Endodermal cell (in vitro differentiated cells): ENCODE measurements around the gene BBOF1. TPM values are rescaled to one million over a fixed set of nuclear protein-coding genes. Genes with fewer than 3 reads are reported as not detected.

Experiments
- DNase-seq: peaks from one replicate; pipeline ENCODE4 v3.0.0-alpha.2; 2017
- H3K27ac ChIP-seq: 2 replicates; pipeline ENCODE4 v1.5.1; 2013; ENCODE audit warnings: mild to moderate bottlenecking, low read depth, low read length, moderate library complexity
- H3K27me3 ChIP-seq: 2 replicates; pipeline ENCODE4 v1.6.1; 2013; ENCODE audit warnings: mild to moderate bottlenecking, low read length, moderate library complexity; ENCODE audit not compliant: insufficient read depth, control insufficient read depth, poor library complexity, severe bottlenecking
- H3K36me3 ChIP-seq: 2 replicates; pipeline ENCODE4 v1.7.0; 2013; ENCODE audit warnings: mild to moderate bottlenecking, low read length, moderate library complexity; ENCODE audit not compliant: control insufficient read depth, insufficient read depth
- H3K4me1 ChIP-seq: one replicate; pipeline ENCODE4 v1.7.0; 2013; ENCODE audit warnings: low read length; ENCODE audit not compliant: control insufficient read depth, insufficient read depth
- H3K4me3 ChIP-seq: 2 replicates; pipeline ENCODE4 v1.5.1; 2013; ENCODE audit warnings: mild to moderate bottlenecking, low read length, moderate library complexity
- H3K9ac ChIP-seq: 2 replicates; pipeline ENCODE4 v1.6.1; 2013; ENCODE audit warnings: mild to moderate bottlenecking, low read length, moderate library complexity; ENCODE audit not compliant: poor library complexity, severe bottlenecking; ENCODE audit errors: extremely low read depth
- H3K9me3 ChIP-seq: 2 replicates; pipeline ENCODE4 v1.6.1; 2013; ENCODE audit warnings: mild to moderate bottlenecking, low read length, moderate library complexity; ENCODE audit not compliant: control insufficient read depth
- H3K27ac Mint-ChIP-seq: 2 replicates; pipeline ENCODE4 v1.8.0; 2020; ENCODE audit warnings: mixed read lengths
- H3K27me3 Mint-ChIP-seq: 2 replicates; pipeline ENCODE4 v1.8.0; 2021; ENCODE audit warnings: mild to moderate bottlenecking, mixed read lengths; ENCODE audit not compliant: insufficient read depth
- H3K36me3 Mint-ChIP-seq: 2 replicates; pipeline ENCODE4 v1.8.0; 2020; ENCODE audit warnings: low read depth, mixed read lengths
- H3K4me1 Mint-ChIP-seq: 2 replicates; pipeline ENCODE4 v1.8.0; 2020; ENCODE audit warnings: mixed read lengths
- H3K4me3 Mint-ChIP-seq: 2 replicates; pipeline ENCODE4 v1.8.0; 2020; ENCODE audit warnings: mild to moderate bottlenecking, moderate library complexity, mixed read lengths
- H3K9me3 Mint-ChIP-seq: 2 replicates; pipeline ENCODE4 v1.8.0; 2020; ENCODE audit warnings: mild to moderate bottlenecking, mixed read lengths
- CTCF ChIP-seq: fragments of 200-600 bp; sonication (generic); conservative IDR thresholded peaks from 2 replicates; pipeline ENCODE4 v1.5.0; 2021; ENCODE audit warnings: antibody characterized with exemption, mild to moderate bottlenecking
- WGBS, 2 experiments: methylation state at CpG; one replicate each; pipeline versions ENCODE4 v1.1.5 to v1.1.7; 2013; ENCODE audit warnings: missing lambda C conversion rate in 2 of 2, mixed read lengths in 1 of 2; ENCODE audit not compliant: insufficient coverage in 1 of 2, insufficient read length in 1 of 2; 5-methylcytosine and 5-hydroxymethylcytosine counted together
- total RNA-seq, 2 donors: library from RNA; stranded (reverse); fragmentation: NEBNext Ultra II Directional in 1 of 2; extraction: Animal tissue kit (Norgen Biotek cat#: 25700) in 1 of 2; gene quantifications; 2 replicates in 1 of 2; 3 replicates in 1 of 2; pipeline ENCODE4 v1.2.1, GENCODE V29; 2021

The BBOF1 gene
- total RNA-seq, 2 donors from 2014 or later, result 2.6 to 2.9 TPM

GRCh38 chr14:74081491-74081890, 62.3 kb downstream of the BBOF1 start:
- H3K36me3 ChIP-seq, result no peaks in the 10 kb centered on the region
- no peaks in the 10 kb centered on the region for H3K27me3 ChIP-seq
- Mint-ChIP-seq H3K4me1 (peaks cover 26% of the 10 kb centered on the region), H3K9me3 (no peaks in the 10 kb centered on the region), H3K27ac (no peak overlapping the region), H3K4me3 (no peak overlapping the region), H3K36me3 (peaks cover 6% of the 10 kb centered on the region), H3K27me3 (no peaks in the 10 kb centered on the region)
- H3K27ac ChIP-seq, result no peak overlapping the region
- H3K9ac ChIP-seq, result no peak overlapping the region
- H3K4me1 ChIP-seq, result peaks cover 4% of the 10 kb centered on the region
- H3K4me3 ChIP-seq, result no peak overlapping the region
- 95 to 96% methylated on average over 3 of the region's 3 CpGs for WGBS, 2 experiments
- DNase-seq, result no peak
- no peaks in the 10 kb centered on the region for H3K9me3 ChIP-seq
- TF ChIP-seq CTCF, result no peak

- Histone ChIP-seq H3K27ac (no peak overlapping the region), H3K4me3 (peak overlapping the region; percentile 93), H3K9me3 (no peaks in the 10 kb centered on the region), H3K27me3 (no peaks in the 10 kb centered on the region), H3K4me1 (peaks cover 4% of the 10 kb centered on the region), H3K9ac (peak overlapping the region; percentile 83), H3K36me3 (no peaks in the 10 kb centered on the region)
- TF ChIP-seq CTCF, result no peak
- no peaks in the 10 kb centered on the region for H3K27me3 Mint-ChIP-seq
- peak overlapping the region; percentile 97 for H3K27ac Mint-ChIP-seq
- DNase-seq, result no peak
- WGBS, 2 experiments, result 89 to 100% methylated on average over 1 to 3 of the region's 3 CpGs
- no peaks in the 10 kb centered on the region for H3K9me3 Mint-ChIP-seq
- H3K4me1 Mint-ChIP-seq, result peaks cover 22% of the 10 kb centered on the region
- H3K4me3 Mint-ChIP-seq, result peak overlapping the region; percentile 97
- H3K36me3 Mint-ChIP-seq, result peaks cover 6% of the 10 kb centered on the region
Observed at GRCh38 chr14:74083161-74083560, 64.0 kb downstream of the BBOF1 start.

GRCh38 chr14:74083784-74084276, 64.7 kb downstream of the BBOF1 start:
- Histone ChIP-seq H3K4me3 (peak overlapping the region; percentile 93), H3K27ac (peak overlapping the region; percentile 67), H3K4me1 (peaks cover 4% of the 10 kb centered on the region), H3K36me3 (no peaks in the 10 kb centered on the region), H3K9me3 (no peaks in the 10 kb centered on the region), H3K9ac (peak overlapping the region; percentile 83), H3K27me3 (no peaks in the 10 kb centered on the region)
- Mint-ChIP-seq H3K4me3 (peak overlapping the region; percentile 97), H3K27ac (peak overlapping the region; percentile 97), H3K9me3 (no peaks in the 10 kb centered on the region), H3K27me3 (no peaks in the 10 kb centered on the region), H3K4me1 (peaks cover 22% of the 10 kb centered on the region), H3K36me3 (peaks cover 5% of the 10 kb centered on the region)
- no peak for TF ChIP-seq CTCF
- WGBS, 2 experiments, result 0 to 3% methylated on average over 10 to 12 of the region's 15 CpGs
- DNase-seq, result no peak
